SK-N-DZ (cell line): ENCODE data around the gene CXCR6. TPM values are rescaled to one million over a fixed set of nuclear protein-coding genes. Genes with fewer than 3 reads are reported as not detected.
A peak's percentile ranks its signal among the peaks of the same experiment; 100 is the strongest.

Experiments used
- DNase-seq: peaks from one replicate; pipeline ENCODE4 v3.0.0-alpha.2; 2015; ENCODE audit warnings: low spot score
- polyA plus RNA-seq, 2 experiments: library from polyadenylated mRNA; depleted of rRNA; stranded (reverse); fragments of >200 nt; gene quantifications; 2 replicates each; pipeline ENCODE4 v1.2.3, GENCODE V29; 2014

CXCR6 gene
- polyA plus RNA-seq (2014; cell fraction: cytosol; rRNA removed), result not detected in 2 replicates
- polyA plus RNA-seq (2014; cell fraction: nucleus; rRNA removed), result not detected in 2 replicates

DNA sequence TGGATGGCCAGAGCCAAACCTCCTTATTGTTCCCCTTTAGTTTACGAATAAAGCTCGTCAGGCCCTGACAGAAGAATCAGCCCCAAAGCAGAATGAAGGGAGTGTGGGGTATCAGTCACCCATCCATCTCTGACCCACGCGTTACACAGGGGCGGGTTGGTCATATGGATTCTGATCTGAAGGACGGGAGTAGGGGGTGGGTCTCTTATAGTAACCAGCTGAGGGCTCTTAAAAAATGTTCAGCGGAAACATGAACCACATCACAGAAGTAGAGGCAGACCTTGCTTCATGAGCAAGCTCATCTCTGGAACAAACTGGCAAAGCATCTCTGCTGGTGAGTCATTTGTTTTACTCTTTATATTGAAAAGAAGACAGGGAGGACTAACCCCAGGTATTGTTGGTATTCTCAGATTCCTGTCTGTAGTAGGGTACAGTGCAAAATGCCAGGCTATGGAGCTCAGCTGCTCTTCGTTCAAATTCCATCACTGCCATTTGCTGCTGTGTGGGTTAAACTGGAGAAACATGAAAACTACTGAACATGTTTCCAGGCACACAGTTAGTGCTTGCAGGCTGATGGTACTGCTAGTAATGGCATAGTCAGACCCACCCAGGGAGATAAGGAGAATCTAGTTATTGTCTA, at the start of gene CXCR6:
Gene CXCR6 (plus strand): TSS at position 258 of the 640 bp plus-strand sequence. CDS start 3,018 bp downstream, outside the sequence.
- no peak for DNase-seq

DNA sequence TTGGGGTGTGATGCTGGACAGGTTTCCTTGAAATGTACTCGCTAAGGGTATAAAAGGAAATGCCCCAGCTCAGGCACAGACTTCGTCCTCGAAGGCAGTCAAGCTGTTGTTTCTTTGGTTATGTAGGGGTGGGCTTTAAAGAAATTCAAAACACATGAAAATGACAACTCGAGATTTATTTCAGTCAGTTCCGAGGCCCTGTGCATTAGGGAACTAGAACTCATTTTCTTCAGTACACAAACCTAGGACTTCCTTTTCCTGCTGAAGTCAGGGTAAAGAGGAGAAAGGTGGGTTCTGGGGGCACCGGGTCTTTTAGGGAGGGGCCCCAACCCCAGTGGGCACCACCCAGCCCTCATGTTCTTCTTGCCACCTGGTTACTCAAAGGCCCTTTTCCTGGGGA, 49.2 kb upstream of the CXCR6 start:
- DNase-seq, result no peak

DNA sequence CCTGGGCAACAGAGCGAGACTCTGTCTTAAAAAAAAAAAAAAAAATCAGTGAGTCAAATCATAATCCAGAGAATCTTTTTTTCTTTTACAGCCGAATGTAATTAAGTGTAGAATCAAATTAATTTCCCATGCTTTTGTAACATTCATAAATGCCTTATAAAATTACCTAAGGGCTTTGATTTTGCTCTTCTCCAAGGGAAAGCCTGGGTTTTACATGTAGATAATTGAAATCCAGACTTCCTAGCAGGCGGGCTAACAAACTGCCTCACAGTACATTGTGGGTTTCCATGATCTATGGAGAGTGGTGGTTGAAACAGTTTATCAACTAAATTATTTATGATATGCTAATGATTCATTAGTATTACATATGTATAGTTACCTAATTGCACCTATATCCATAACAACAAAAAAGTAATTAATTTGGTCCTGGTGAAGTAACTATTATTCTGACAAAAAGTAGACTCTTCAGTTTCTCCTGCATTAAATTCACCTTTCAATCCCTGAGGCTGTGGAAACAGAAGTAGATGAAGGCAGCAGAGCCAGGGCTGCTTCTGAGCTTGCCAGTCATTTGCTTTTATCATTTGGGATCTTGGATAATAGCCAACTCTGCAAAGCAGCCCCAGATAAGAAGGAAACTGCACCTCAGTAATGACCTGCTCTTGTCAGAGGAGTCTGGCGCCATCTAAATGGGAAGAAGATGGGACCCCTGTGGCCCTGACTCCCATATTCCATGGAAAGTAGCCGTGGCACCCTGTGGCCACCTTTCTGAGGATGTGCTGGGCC, 47.4 kb upstream of the CXCR6 start:
- peak; percentile 11 for DNase-seq

DNA sequence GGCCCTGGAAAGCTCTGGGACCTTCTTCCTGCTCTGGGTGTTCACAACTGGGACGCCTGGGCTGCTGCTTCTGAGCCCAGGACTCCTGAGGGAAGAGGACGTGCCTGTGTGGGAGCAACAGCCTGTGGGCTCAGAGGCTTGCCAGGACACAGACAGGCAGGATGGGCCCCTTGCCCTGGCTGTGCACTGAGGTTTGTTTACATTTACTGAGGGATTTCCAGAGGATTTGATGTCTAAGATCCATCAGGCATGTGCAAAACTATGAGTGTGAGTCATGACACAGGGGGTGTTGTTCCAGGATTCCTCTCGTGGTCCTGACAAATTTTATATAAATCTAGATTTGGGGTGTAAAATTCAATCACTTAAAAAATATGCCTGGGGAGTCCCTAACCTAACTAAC, 46.3 kb upstream of the CXCR6 start:
- no peak for DNase-seq

DNA sequence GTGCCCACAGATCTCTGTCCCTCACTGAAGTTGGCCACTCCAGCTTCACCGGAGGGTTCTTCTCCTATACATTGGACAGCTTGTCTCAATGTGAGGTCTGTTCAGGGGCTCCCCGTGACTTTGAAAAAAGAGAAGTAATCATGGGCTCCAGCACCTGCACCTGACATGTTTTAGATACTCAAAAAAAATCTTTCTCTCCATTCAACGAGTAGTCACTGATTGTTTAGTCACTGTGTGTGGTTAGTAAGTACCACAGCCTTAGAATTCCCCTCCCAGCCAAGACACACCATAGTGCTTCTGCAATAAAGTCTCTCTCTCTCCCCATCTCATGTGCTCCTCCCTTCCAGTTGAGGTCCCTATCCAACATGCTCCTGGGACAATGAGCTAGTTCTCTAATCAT, 38.3 kb upstream of the CXCR6 start:
- DNase-seq, result no peak

DNA sequence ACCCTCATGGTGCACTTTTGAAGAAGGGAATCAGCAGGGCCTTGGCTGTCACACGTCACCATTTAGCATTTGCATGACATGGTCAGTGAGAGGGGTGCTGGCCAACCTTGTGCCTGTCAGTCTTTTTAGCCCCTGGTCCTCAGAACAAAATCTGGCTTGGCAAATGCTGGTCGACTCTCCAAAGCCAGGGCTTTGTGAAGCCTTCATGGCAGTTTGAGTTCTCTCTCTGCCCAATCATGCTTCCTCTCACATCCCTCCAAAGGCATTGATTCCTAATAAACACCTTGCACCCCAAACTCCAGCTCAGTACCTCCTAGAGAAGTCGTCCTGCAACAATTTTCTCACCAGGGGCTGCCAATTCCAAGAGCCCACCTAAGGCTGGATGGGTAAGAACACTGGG, 37.5 kb upstream of the CXCR6 start:
- DNase-seq, result no peak

DNA sequence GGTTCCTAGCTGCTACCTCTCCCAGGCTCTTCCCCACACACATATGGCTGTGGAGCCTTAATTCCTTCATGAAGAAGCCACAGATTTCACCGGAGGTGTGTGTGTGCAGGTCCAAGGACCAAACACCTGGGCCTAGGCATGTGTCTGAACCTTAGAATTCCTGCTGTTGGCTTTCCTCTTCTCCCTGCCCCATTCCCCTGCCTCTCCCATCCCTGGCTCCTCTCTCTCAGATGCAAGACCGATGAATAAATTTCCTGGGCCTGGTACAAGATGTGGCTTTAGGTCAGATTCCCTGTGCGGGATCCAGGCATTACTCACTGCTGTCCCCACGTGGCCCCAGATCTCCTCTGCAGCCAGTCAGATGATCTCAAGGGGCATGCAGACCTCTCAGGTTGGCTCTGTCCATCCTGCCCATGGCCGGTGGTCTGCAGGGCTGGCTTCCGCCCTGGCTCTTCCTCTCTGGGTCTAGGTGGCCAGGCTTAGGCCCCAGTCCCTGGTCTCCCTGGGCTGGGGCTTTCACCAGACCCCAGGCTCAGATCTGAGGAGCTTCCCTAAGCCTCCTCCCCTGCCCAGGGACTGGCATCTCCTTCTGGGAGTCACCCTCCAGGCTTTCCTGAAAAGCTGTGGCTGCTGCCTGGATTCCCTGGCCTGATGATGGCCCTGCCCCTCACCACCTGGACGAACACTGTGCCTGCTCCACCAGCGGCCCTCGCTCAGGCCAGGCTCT, 36.4 kb upstream of the CXCR6 start:
- DNase-seq, result peak; percentile 5

DNA sequence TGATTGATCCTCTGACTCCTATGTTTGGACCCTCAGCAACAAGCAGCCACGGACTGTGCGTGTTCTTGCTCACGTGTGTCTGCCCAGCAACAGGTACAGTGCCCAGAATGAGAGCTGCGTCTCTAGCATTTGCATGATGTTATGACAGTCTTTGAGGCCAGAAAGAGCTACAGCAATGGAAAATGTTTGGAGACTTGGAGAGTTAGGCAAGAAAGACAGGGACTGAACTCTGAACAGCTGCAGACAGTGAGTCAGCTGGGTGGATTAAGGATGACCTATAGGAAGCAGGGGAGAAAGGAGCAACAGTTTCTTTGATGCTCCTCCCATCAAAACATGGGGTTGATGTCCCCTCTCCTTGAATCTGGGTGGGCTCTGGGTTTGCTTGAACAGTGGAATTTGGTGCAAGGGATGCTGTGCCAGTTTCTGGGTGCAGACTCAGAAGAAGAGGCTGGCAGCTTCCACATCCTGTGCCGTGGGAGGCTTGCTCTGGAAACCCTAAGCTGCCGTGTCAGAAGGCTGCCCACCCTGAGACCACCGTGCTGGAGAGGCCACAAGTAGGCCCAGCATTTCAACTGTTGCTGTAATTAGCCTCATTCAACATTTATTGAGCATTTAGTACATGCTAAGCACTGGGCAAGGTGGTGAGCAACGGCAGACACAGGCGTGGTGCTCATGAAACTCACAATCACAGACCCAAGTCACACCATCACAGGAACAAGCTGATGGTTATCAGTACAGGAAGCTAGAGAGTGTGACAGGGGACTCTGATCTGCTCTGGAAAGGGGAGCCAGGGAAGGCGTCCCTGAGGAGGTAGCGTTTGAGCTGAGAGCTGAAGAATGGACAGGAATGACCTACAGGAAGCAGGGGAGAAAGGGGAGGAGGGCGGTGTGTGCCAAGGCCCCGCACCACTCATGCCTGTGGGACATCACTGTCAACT, 35.2 kb upstream of the CXCR6 start:
- no peak for DNase-seq

DNA sequence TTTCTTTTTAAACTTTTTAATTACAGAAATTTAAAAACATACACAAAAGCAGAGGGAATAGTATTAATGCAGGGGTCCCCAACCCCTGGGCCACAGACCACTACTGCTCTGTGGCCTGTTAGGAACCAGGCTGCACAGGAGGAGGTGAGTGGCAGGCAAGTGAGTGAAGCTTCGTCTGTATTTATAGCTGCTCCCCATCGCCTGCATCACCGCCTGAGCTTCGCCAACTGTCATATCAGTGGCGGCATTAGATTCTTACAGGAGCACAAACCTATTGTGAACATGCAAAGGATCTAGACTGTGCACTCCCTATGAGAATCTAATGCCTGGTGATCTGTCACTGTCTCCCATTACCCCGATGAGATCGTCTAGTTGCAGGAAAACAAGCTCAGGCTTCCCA, 34.5 kb upstream of the CXCR6 start:
- no peak for DNase-seq

DNA sequence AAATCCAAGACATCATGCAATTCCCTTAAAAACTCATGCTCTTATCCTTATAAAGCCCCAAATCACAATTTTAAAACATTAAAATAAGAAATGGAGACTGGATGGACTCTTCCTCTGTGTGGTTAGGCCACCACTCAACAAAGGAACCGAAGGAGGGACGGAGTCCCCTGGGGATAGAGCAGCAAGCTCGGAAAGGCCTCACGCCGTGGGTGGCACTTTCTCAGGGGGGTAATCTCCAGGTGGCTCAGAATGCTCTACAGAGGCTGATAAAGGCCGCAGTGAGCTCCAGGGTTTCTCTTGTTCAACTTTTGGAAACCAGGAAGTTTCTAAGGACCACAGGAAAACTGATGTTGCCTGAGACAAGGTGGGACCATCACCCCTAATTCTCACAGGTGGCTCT, 33.7 kb upstream of the CXCR6 start:
- DNase-seq, result no peak

DNA sequence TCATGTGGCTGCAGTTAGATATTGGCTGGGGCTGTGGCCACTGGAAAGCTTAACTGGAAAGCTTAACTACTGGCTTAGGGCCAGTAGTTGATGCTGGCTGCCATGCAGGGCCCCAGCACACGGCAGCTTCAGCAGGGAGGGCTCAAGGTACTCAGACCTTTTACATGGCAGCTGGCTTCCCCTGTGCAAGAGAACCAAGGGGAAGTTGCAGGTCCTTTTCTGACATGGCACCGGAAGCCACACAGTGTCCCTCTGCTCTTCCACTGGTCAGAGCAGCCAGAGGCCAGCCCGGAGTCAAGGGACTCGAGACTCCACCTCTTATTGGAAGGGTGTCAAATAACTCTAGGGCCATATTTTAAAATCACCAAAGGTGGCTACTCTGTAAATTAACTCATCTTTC, 32.4 kb upstream of the CXCR6 start:
- no peak for DNase-seq

DNA sequence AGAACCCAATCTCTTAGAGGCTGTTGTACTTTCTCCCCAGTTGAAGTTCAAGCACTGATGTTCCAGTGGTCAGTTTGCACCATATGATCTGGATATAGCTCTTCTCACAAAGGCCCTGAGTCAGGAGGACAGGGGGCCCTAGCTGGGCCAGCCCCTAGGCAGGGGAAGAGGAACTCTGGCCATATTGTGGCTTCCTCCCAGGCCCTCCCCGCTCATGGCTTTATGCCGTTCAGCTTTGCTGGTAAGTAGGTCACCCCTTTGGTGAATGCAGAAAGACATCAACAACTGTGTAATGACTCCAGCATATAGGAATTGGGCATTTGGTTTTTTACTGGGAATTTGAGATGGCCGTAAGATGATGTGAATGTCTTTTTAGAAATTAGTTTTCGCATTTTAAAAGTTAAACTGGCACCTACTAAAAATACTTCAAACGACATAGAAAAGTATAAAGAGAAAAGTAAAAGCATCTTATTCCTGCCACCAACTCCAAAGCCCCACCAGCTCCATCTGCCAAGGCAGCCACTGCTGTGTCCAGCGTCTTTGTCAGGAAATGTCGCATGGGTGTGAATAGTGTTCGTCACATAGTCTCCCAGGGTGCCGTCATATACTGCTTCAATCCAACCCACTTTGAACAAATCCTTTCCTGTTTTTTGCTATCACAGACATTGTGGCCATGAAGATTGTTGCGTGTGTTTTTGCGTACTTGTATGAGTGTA, 31.6 kb upstream of the CXCR6 start:
- no peak for DNase-seq

DNA sequence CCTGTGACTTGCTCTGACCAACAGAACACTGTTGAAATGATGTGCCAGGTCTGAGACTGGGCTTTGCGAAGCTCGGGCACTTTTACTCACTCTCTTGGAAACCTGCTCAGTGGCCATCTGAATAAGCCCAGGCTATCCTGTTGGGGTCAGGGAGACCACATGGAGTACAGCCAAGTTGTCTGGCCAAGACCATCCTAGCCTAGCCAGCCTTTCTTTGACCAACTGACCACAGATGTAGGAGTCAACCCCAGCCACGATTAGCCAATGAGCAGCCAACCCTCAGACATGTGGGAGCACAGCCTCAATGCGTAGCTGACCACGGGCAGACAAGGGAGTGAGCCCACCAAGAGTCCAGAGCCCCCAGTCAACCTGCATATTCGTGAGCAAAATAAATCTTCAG, 30.8 kb upstream of the CXCR6 start:
- no peak for DNase-seq

DNA sequence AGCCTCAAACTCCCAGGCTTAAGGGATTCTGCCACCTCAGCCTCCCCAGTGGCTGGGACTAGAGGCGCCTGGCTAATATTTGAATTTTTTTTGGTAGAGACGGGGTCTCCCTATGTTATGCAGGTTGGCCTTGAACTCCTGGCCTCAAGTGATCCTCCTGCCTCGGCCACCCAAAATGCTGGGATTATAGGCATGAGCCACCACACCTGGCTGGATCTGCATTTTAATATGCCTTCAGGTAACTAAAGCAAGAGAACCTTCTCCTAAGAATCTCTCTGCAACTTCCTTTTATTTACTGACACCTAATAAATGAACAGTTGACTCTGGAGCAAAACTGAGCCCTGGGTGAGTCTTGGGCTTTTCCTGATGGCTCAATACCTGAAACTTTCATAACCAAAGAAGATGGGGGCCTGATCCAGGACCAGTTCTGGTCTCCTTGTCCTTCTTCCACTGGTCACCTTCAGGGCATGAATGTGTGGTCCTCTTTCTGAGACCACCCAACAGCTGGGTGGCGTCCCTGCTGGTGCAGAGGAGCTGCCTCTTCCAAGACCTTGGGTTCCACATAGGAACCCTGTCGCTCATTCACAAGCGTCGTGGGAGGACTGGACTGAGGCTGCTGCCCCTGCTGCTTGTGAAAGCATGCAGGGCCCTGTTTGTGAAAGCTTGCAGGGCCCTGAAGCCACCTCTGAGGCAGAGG, 28.8 kb upstream of the CXCR6 start:
- no peak for DNase-seq

DNA sequence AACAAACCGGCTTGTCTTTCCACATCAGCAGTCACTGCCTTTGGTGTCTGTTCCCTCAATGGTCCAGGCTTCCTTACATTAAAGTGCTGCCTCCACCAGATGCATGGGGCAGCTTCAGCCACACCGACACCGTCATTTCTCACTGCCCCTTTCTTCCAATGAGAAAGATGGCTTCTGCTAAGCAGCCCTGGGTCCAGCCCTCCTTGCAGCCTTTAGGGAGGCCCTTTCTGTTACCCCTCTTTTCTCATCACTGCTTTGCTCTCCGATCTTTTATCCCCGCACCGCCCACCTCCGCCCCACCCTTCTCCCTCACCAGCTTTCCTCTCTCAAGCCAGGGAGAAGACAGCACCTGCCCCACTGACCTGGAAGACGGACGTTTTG, 28.2 kb upstream of the CXCR6 start:
- no peak for DNase-seq

DNA sequence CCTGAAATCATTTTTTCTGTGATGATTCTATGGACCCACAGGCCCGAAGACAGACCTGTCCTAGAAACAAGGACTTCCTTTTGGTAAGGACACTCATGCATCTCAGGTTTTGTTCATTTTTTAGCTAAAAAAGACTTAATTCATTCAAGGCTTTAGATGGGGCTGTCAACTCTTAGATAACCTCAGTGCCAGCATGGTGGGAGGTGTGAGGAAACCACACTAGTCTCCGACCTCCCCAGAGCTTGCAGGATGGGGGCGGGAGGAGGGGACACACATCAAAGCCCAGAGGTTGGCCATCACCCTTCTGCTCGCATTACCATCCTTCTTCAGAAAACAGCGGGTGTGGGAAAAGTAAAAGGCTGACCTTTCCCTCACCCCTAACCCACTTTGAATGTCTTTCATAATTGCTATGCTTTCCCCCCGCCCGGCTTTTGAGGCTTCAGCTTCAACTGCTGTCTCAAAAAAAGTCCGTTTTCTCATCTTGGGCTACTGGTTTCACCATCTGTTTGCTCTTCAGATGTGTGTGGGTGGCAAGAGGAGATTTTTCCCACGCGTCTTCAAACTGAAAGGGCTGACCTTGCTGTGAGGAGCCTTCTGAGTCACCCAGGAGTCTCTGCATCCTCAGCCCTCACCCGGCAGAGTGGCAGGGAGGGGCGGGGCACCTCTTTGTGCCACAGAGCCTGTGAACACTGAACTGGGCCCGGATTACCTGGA, 27.6 kb upstream of the CXCR6 start:
- DNase-seq, result no peak

DNA sequence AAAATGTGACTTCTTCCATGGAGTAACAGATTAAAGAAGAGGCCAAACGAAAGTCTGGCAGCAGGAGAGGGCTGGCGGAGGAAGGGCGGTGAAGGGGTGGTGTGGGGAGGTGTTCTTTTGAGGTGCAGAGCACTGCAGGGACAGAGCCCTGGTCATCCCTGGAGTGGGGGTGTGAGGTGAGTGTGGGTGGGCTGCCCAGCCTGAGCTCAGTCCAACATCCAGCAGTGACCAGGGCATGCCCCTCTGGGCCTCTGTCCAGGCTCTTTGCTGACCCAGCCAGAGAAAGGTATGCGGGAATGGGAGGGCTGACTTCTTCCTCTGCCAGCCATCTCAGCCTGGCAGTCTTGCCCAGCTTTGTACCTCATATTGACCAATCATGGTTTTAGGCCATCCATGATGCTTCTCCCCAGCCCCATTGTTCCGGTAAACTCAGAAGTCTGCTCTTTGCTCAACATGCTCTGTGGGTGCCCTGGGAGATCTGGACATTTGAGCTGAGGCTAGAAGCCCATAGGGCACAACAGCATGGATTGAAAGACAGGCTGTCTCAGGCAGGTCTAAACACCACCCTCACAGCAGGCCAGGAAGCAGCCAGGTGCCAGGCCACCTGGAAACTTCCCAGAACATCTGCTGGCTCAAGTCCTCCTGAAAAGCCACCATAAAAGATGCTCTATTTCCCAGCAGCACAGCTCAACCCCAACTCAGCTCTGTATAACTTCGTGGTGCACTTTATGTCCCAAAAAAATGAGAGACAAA, 25.9 kb upstream of the CXCR6 start:
- DNase-seq, result no peak

DNA sequence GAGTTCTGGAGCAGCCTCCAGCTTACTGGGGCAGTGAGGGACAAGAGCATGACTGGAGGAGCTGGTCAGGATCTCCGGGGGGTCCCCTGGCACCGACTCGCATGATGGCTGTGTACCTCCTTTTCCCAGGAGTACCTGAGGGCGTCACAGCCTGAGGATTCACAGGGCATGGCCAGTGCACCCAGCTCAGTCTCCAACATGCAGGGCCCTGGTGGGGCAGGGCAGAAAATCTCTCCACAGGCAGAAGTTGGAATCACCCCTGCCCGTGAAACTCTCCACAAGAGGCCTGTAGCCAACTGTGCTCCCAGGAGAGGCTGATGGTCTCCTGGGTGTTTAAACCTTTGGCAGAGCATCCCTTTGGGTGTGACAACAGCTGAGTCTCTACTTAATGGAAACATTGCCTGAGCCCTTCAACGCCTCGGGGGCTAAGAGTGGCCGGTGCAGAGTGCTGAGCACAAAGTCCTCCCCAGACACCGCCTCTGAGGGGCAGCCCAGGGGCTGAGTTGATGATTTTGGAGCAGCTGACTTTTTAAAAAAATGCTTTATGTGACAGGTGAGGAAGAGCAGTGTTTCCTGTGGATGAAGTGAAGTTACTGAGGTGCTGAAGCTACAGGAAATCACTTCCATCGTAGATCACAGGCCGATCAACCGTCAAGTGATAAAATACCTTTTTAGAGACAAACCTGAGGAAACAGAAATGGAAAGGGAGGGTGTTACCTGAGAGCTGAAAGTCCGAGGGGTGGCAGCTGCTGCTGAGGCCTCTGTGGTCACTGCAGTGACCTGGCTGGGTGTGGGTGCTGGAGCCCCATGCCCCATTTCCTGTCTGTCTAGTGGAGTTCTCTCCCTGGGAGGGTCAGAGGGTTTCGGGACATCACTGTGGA, 21.9 kb upstream of the CXCR6 start:
- no peak for DNase-seq
